HG02870 (cell line): ENCODE data around the gene LENG1.

Experiments
- ATAC-seq: cut with Tn5 transposase; IDR thresholded peaks from one replicate; pipeline ENCODE4 v1.9.1; 2021; ENCODE audit warnings: mild to moderate bottlenecking, moderate library complexity; ENCODE audit not compliant: unreplicated experiment

Gene LENG1

GRCh38 chr19:54114340-54115108 is 45.0 kb downstream of the LENG1 start:
- no peak for ATAC-seq

GRCh38 chr19:54109651-54110050 is 49.9 kb downstream of the LENG1 start:
- no peak for ATAC-seq

GRCh38 chr19:54108496-54108895 is 51.0 kb downstream of the LENG1 start:
- ATAC-seq = no peak

- no peak for ATAC-seq
Measured at GRCh38 chr19:54107876-54108490, 51.5 kb downstream of the LENG1 start.

- no peak for ATAC-seq
Measured at GRCh38 chr19:54106716-54107115, 52.8 kb downstream of the LENG1 start.

DNA sequence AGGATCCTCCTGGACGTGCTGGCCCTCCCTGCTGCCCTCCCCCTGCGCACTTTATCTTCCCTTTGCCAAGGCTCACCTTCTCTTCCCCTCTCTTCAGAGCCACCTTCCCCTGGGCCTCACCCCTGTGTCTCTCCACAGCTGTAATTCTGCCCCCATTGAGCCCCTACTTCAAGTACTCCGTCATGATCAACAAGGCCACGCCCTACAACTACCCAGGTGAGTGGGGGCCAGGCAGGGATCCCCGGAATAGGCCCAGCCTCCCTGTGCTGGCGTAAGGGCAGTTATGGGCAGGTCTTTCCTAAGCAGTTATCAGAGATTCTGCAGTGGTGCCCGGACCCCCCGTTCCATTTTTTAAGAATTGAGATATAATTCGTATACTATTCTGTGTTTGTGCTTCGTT is 53.7 kb downstream of the LENG1 start:
- ATAC-seq = no peak
